K562 (cell line): Measurements from ENCODE around the gene PPP1CA. TPM values are rescaled to one million over a fixed set of nuclear protein-coding genes. Genes with fewer than 3 reads are reported as not detected.

Experiments used
- CLOCK ChIP-seq: fragments of 250-450 bp; sonication (Bioruptor Pico); IDR thresholded peaks from 2 replicates; pipeline ENCODE4 v1.4.0; 2020; ENCODE audit warnings: mild to moderate bottlenecking, moderate library complexity, borderline replicate concordance
- CREB3L1 ChIP-seq: fragments of 450-650 bp; IDR thresholded peaks from 2 replicates; pipeline ENCODE4 v1.6.1; 2014; ENCODE audit warnings: low read depth, mild to moderate bottlenecking, moderate library complexity, borderline replicate concordance
- GMEB1 ChIP-seq: fragments of 250-450 bp; sonication (Bioruptor Pico); IDR thresholded peaks from 2 replicates; pipeline ENCODE4 v1.4.0; 2020; ENCODE audit warnings: mild to moderate bottlenecking
- MCM2 ChIP-seq: fragments of 450-650 bp; IDR thresholded peaks from 2 replicates; pipeline ENCODE4 v1.6.1; 2017; ENCODE audit warnings: low read depth, mild to moderate bottlenecking
- MLX ChIP-seq, 2 experiments: fragments of 450-650 bp in 1 of 2; sonication (generic) in 1 of 2; formaldehyde crosslinking; conservative IDR thresholded peaks; 2 replicates each; pipeline versions ENCODE4 v1.4.0 to v1.8.1; 2020 to 2022; ENCODE audit warnings: mild to moderate bottlenecking in 1 of 2, missing genetic modification reagents in 1 of 2
- NONO ChIP-seq, 2 experiments: fragments of 200-400 bp in 1 of 2; fragments of 450-650 bp in 1 of 2; formaldehyde crosslinking in 1 of 2; IDR thresholded peaks; 2 replicates each; pipeline ENCODE4 v1.6.1; 2017; ENCODE audit warnings: low read depth in 2 of 2, mild to moderate bottlenecking in 2 of 2, moderate library complexity in 2 of 2, low read length in 1 of 2
- PML ChIP-seq: IDR thresholded peaks from 2 replicates; pipeline ENCODE4 v1.6.1; 2012; ENCODE audit warnings: low read length, inconsistent platforms
- POLR2AphosphoS2 ChIP-seq: IDR thresholded peaks from 2 replicates; pipeline ENCODE4 v1.6.1; 2012; ENCODE audit warnings: low read length, improper control_type of control experiment
- RBFOX2 ChIP-seq: fragments of 200-400 bp; formaldehyde crosslinking; IDR thresholded peaks from 2 replicates; pipeline ENCODE4 v1.6.1; 2017; ENCODE audit warnings: low read depth, mild to moderate bottlenecking, low read length, moderate library complexity
- RNF2 ChIP-seq: sonication (generic); IDR thresholded peaks from 2 replicates; pipeline ENCODE4 v1.6.1; 2016
- SMAD4 ChIP-seq: fragments of 250-450 bp; sonication (Bioruptor Pico); conservative IDR thresholded peaks from 2 replicates; pipeline ENCODE4 v1.8.0; 2021; ENCODE audit warnings: inconsistent platforms, mild to moderate bottlenecking, moderate library complexity
- SNAPC5 ChIP-seq: fragments of 250-450 bp; sonication (Bioruptor Pico); IDR thresholded peaks from 2 replicates; pipeline ENCODE4 v1.8.0; 2021; ENCODE audit warnings: moderate library complexity, mild to moderate bottlenecking, inconsistent platforms
- SNIP1 ChIP-seq: fragments of 450-650 bp; IDR thresholded peaks from 2 replicates; pipeline ENCODE4 v1.7.1; 2017; ENCODE audit warnings: low read depth, mild to moderate bottlenecking
- ZNF124 ChIP-seq: sonication (generic); formaldehyde crosslinking; IDR thresholded peaks from 2 replicates; pipeline ENCODE4 v1.8.1; 2022; ENCODE audit warnings: missing genetic modification reagents
- ZNF174 ChIP-seq: fragments of 250-450 bp; sonication (Bioruptor Pico); IDR thresholded peaks from 2 replicates; pipeline ENCODE4 v1.4.0; 2020; ENCODE audit warnings: mild to moderate bottlenecking
- ZNF184 ChIP-seq: sonication (generic); formaldehyde crosslinking; IDR thresholded peaks from 2 replicates; pipeline ENCODE4 v1.5.0; 2020; ENCODE audit warnings: missing genetic modification reagents
- ZNF584 ChIP-seq: fragments of 200-800 bp; sonication (Bioruptor generic); IDR thresholded peaks from 2 replicates; pipeline ENCODE4 v1.6.1; 2016; ENCODE audit warnings: low read depth, mild to moderate bottlenecking, missing genetic modification characterization, missing compliant biosample characterization
- polyA plus RNA-seq, 8 experiments: library from polyadenylated mRNA; depleted of rRNA in 4 of 8; stranded (reverse) in 5 of 8; unstranded in 3 of 8; fragments of >200 nt; fragmentation: Nextera tagmentation in 2 of 8; fragmentation: Illumina TruSeq in 1 of 8; extraction: Ambion mirVana in 2 of 8; extraction: Trizol in 1 of 8; gene quantifications; 2 replicates each; pipeline versions ENCODE4 v1.2.1 to v1.2.3, GENCODE V29; 2011 to 2014; ENCODE audit warnings: inconsistent platforms in 1 of 8, missing spikeins in 1 of 8
- total RNA-seq, 7 experiments: library from RNA; depleted of rRNA in 6 of 7; stranded (reverse); fragments of >200 nt in 6 of 7; fragmentation: Illumina TruSeq in 2 of 7; extraction: Trizol in 2 of 7; gene quantifications; 2 replicates each; pipeline versions ENCODE4 v1.2.1 to v1.2.3, GENCODE V29; 2011 to 2021; ENCODE audit warnings: low replicate concordance in 1 of 7

Gene PPP1CA
- total and polyA plus RNA-seq, 9 of the 15 experiments (the other 6 are each of a cell fraction or from before 2014, with no cell fraction given), result 18.2 to 242 (median 188) TPM

GRCh38 chr11:67391304-67392182 is 10.1 kb downstream of the PPP1CA start, which contains the start of gene RAD9A (continued):
- peak in 1 of 2 experiments; percentile 84; a peak in 2 of 4 replicates for TF ChIP-seq MLX (CRISPR knock-in tag; conservative IDR thresholded peaks at IDR 0.05)
- 0 out of 2 replicates have a peak, but pooled peaks have one; percentile 12 for TF ChIP-seq PML
- peak; percentile 83 for TF ChIP-seq SMAD4
- TF ChIP-seq CLOCK (CRISPR knock-in tag), result peak; percentile 97
- TF ChIP-seq CREB3L1, result peak; percentile 41; the same call in 1 of the 2 replicates
- peak in 1 of 2 experiments; percentile 65; a peak in 1 of 4 replicates for TF ChIP-seq NONO (IDR thresholded peaks at IDR 0.05; ENCODE audit: low read depth in 2 of 2, low read length in 1 of 2)
- TF ChIP-seq ZNF584, result no peak
- no peak for TF ChIP-seq SNAPC5 (CRISPR knock-in tag)
- peak; percentile 76 for TF ChIP-seq RNF2
- peak; percentile 86 for TF ChIP-seq GMEB1 (CRISPR knock-in tag)
- no peak for TF ChIP-seq MCM2
- 0 out of 2 replicates have a peak, but pooled peaks have one; percentile 22 for TF ChIP-seq ZNF124 (CRISPR knock-in tag)
- TF ChIP-seq RBFOX2, result peak; percentile 79
- TF ChIP-seq ZNF184 (CRISPR knock-in tag), result no peak
- no peak for TF ChIP-seq SNIP1
- TF ChIP-seq POLR2AphosphoS2, result no peak
- TF ChIP-seq ZNF174 (CRISPR knock-in tag), result no peak
